ENCODE measurements around the gene NOVA2. TPM values are rescaled to one million over a fixed set of nuclear protein-coding genes. Genes with fewer than 3 reads are reported as not detected.

Gene NOVA2
- total RNA-seq, 1 experiment from 2014 or later, result 2.5 TPM

GRCh38 chr19:46019270-46019669, 45.6 kb upstream of the NOVA2 start:
- ChIA-PET CTCF (interaction anchor here (0.5 to 2.0 kb wide), 4 partner anchors 9 to 251 kb away, joined by 3 to 10 read pairs (median 4); no protein-coding TSS in a partner anchor), POLR2A (interaction anchor here (1.5 kb wide), 1 partner anchor 155 kb away, joined by 3 read pairs; the partner anchor contains the start of gene FOXA3), RAD21 (ENCODE audit: low non-redundant PET in 1 of 2, low total read pairs in 2 of 2, uncharacterized antibody in 2 of 2, unreplicated experiment in 2 of 2) (no interaction called here)
- H3K9me2 ChIP-seq (ENCODE audit: insufficient read depth), result no peaks in the 10 kb centered on the region
- no peak overlapping the region for H3K27ac ChIP-seq (ENCODE audit: low read depth, low read length)
- TF ChIP-seq RAD21 (IDR thresholded peaks at IDR 0.05; ENCODE audit: low read depth) (no peak), EZH2phosphoT487 (IDR thresholded peaks at IDR 0.05; ENCODE audit: borderline replicate concordance) (no peak), TCF7L2 (IDR thresholded peaks at IDR 0.05; ENCODE audit: borderline replicate concordance, extremely low read depth, insufficient read depth, insufficient read length) (no peak), SRF (IDR thresholded peaks at IDR 0.05; ENCODE audit: low read depth) (no peak), YY1 (IDR thresholded peaks at IDR 0.05; ENCODE audit: extremely low read depth, insufficient replicate concordance, low read depth, low read length) (no peak), REST (IDR thresholded peaks at IDR 0.05; ENCODE audit: low read depth) (no peak), EGR1 (IDR thresholded peaks at IDR 0.05; ENCODE audit: low read depth) (no peak), MAX (IDR thresholded peaks at IDR 0.05) (no peak), POLR2A (IDR thresholded peaks at IDR 0.05; ENCODE audit: borderline replicate concordance, extremely low read depth, insufficient read depth, insufficient read length) (no peak)
- no peak for ATAC-seq
- no peak overlapping the region for H3K9ac ChIP-seq (ENCODE audit: low read length)
- H3K4me3 ChIP-seq (replicated peaks in 1 of 2; ENCODE audit: low read depth in 1 of 2, low read length in 2 of 2), result no peak overlapping the region
- H3K27me3 ChIP-seq (ENCODE audit: insufficient read depth, low read length), result no peaks in the 10 kb centered on the region
- intact Hi-C loops (cut with micrococcal nuclease), result loop anchor here (5.0 kb wide), 1 partner anchor 107 kb away; the partner anchor contains the start of gene NANOS2
- H3K4me2 ChIP-seq (ENCODE audit: low read length), result no peak overlapping the region
- no peaks in the 10 kb centered on the region for H3K9me3 ChIP-seq (ENCODE audit: control insufficient read depth in 1 of 2, insufficient read depth in 1 of 2, low read depth in 1 of 2, low read length in 2 of 2)
- TSS peak; percentile 59 for BruUV-seq (replicated peaks)
- H3K36me3 ChIP-seq (ENCODE audit: control insufficient read depth in 1 of 2, insufficient read depth in 2 of 2, low read length in 2 of 2), result 0 out of 4 replicates have a peak, but pooled peaks cover 0 to 4% of the 10 kb centered on the region in 2 experiments
- no peak for DNase-seq (ENCODE audit: low read depth, low spot score)
- H3K4me1 ChIP-seq (ENCODE audit: control insufficient read depth in 1 of 2, insufficient read depth in 2 of 2, low read length in 2 of 2), result peaks cover 3 to 14% of the 10 kb centered on the region in 2 experiments; a peak in 3 of 4 replicates
- no peaks in the 10 kb centered on the region for H4K20me1 ChIP-seq (ENCODE audit: insufficient read depth)
- no peak overlapping the region for H2AFZ ChIP-seq (ENCODE audit: low read depth, low read length, poor library complexity, severe bottlenecking)
- no peaks in the 10 kb centered on the region for H3K79me2 ChIP-seq (ENCODE audit: insufficient read depth, low read length)
